HG03108 (cell line): ENCODE results near the gene MICOS13.
"Not testable (repeated sequence)": the region's sequence is repeated elsewhere in the genome, so short reads cannot be mapped to it uniquely, and the experiment has no call there.

Source experiments
- ATAC-seq: cut with Tn5 transposase; IDR thresholded peaks from one replicate; pipeline ENCODE4 v1.9.1; 2021; ENCODE audit warnings: moderate library complexity; ENCODE audit not compliant: unreplicated experiment

MICOS13 gene

GRCh38 chr19:5700455-5701092 lies 20.3 kb upstream of the MICOS13 start:
- no peak for ATAC-seq

DNA sequence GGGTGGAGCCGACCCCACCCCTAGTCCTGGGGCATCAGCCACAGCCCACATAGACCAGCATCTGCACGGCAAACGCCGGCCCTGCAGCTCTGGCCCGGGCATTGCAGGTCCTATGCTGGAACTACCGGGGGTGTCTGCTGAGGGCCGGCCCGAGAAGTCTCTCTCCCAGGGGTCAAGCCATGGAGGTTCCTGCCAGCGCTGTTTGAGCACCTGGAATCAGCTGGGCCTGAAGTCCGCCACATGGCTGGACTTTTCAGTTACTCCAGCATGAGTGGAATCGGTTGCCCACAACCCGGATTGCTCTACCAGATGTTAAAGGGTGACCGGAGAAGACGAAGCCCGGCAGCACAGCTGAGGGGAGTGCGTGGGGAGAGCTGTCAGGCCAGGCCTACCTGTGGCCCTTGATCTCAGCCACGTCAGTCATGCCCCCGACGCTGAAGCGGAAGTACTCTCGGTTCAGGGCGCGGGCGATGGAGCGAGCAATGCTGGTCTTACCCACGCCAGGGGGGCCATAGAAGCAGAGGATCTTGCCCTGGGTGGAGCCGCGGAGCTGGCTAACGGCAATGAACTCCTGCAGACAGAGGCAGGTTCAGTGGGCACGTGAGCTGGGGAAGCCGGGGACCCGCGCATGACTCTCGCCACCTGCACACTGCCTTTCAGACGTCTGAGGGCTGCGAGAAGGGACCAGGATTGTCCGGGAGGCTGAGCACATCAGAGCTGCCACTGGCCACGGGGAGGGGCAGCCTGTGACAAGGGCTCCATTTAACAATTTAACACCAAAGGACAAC lies 18.5 kb upstream of the MICOS13 start:
- ATAC-seq, result no peak

DNA sequence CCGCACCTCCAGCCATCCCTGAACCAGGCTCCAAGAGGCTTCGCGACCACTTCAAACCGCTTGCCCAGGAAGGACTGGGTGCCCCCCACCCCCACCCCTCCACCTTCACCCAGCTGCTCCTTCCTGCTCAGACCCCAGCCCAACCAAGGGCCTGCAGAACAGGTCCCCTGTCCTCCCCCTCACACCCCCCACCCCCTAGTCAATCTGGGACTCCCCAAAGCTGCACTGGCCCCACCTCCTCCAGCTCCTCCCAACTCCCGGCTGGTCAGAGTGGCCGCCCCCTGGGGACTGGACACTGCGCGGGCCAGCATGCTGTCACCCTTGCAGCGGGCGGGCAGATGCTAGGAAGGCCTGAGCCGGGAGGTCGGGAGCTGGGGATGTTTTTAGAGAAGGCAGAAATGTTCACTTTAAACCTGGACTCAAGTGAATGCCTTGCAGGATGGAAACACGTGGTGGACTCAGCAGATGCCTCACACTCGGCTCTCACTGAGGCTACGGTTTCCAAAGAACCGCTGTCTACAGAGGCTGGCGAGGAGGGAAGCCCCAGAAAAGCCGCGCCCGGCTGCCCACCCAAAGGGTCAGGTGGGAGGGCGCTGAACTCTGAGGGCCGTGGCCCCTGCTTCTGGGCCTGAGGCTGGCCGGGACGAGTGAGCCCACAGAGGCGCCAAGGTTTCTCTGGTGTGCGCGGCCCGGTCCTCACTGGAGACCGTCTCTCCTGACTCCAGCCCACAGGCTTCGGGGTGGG lies 17.7 kb upstream of the MICOS13 start:
- no peak for ATAC-seq

GRCh38 chr19:5697022-5697889 lies 16.9 kb upstream of the MICOS13 start:
- no peak for ATAC-seq

DNA sequence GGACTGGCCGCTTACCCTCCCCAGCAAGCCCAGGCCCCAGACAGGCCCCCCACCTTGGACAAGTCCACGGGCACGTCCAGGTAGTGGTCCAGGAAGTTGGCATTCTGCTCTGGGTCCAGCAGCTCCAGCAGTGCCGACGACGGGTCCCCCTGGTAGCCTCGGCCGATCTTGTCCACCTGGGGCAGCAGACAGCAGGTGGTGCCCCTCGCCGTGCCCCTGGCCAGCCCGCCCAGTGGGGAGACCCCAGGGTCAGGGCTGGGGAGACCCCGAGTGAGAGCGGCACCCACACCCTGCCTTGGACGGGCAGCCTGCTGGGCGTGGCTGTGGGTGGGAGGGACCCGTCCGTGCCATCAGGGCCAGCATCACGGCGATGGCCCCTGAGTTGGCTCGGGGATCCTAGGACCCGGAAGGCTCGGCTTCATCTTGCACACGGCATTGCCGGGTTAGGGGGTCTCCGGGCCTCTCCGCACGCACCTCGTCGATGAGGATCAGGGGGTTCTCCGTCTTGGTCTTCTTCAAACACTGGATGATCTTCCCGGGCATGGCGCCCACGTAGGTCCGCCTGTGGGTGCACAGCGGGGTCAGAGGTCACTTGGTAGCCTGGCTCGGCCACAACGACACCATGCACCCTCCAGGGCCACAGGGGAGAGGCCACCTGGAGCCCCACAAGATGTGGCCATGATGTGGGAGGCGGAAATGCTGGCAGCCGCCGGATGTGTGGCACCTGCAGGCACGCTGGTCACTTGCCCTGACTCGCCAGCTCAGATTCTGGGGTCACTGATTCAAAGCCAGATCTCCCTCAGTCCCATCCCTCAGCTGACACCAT lies 16.1 kb upstream of the MICOS13 start:
- no peak for ATAC-seq

DNA sequence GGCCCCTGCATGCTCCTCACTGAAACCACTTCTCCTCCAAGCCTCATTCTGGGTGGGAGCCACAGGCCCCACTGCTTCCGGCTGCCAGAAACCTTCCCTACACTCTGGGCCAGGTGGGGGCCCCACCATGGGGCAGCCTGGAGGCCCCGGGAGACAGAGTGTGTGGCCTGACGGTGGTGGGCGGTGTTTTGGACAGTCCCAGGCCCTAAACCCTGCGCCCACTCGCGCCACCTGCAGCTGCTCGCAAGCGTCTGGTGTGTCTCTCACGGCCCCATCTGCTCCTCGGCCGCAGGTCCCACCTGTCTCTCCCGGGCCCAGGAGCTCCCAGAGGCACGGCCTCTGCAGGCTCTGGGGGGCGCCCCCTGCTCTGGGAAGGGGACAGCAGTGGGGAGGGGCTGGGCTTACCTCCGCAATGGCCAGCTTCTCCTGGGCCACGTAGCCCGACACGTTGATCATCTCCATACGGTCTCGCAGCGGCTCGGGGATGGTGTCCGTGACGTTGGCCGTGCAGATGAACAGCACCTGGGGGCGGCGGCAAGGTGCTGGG lies 15.4 kb upstream of the MICOS13 start:
- no peak for ATAC-seq

DNA sequence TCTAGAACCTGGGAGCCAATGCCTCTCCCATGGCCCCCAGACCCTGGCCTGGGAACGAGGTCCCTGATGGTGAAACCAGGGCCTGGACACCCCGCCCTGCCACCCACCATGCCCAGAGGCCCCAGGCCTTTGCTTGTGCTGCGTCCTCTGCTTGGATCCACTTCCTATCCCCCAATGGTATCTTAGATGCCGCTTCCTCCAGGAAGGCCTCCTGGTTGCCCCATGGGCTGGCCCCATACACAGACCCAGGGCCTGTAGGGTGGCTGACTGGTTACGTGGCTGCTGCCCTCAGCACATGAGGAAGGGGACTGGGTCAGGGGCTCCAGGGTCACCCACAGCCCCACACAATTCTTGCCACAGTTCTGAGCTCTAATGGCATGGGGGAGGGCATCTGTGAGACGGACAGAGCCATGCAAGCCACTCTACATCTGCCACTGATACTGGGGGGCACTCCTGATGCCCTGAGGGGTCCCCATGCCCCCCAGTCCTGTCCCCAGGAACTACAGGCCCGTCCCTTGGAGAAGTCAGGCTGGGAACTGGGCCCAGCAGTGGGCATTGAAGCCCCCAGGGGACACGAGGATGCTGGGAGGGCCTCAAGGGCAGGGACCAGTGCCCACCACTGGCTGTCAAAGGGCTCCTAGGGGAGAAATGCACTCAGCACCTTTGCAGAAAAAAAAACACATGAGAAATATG lies 14.8 kb upstream of the MICOS13 start:
- ATAC-seq, result no peak

DNA sequence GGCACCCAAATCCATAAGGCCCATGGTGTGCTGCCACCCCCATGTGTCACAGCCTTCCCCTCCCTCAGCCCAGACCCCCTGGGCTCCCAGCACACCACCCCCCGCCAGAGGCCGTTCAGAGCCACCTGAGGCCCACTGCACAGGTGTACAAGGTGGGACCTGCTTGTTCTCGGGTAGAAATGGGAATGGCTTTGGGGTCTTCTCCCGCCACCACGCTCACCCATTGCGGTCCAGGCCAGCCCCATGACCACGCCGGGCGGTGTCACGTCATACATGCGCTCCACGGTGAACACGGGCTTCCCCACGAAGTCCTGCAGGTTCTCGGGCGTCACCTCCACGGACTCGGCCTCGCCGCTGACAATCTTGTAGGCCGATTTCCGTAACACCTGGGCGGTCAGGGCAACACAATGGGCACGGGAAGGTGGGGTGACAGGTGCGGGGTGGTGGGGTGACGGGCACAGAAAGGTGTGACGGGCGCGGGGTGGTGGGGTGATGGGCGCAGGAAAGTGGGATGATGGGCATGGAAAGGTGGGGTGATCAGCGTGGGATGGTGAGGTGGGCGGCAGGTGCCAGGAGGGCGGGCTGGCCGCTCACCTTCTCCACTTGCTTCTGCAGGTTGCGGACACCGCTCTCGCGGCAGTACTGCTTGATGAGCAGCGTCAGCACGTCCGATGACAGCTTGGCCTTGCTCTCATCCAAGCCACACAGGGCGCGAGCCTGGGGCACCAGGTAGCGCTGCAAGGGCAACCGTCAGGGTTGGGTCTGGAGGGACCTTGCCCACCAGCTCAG lies 14.0 kb upstream of the MICOS13 start:
- no peak for ATAC-seq

DNA sequence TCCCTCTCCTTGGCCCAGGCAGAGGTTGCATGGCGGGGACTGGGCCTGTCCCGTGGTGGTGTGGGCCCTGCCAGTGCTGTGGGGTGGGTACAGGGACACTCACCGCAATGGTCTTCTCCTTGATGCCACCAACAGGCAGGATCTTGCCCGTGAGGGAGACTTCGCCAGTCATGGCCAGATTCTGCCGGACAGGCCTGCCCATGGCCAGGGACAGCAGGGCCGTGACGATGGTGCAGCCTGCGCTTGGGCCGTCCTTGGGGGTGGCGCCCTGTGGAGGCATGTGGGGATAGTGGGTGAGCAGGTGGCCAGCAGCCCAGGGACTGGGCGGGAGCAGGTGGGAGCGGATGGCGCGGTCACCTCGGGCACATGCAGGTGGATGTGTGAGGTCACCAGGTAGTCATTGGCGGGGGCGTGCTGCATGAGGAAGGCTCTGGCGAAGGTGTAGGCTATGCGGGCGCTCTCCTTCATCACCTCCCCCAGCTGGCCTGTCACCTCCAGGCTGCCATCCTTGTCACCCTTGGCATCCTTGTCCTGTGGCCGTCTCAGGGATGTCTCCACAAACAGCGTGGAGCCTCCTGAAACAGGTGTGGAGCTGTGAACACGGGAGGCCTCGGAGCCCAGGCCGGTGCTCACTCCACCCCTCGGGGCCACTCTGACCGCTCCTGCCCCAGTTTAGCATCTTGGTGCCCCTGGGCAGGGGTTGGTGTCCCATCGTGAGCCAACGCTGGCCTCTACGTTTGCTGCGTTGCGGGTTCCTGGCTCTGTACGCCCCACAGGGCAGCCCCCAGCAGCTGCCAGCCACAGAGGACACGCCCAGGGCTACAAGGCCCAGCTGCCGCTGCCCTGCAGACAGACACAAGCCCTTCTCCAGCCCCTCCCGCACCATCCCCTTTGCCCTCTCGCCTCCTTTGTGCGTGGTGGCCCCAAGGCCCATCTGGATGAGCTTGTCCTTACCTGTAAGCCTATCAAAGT lies 13.2 kb upstream of the MICOS13 start:
- ATAC-seq, result no peak

- no peak for ATAC-seq
These were observed 12.4 kb upstream of the MICOS13 start for GRCh38 chr19:5692723-5693194.

DNA sequence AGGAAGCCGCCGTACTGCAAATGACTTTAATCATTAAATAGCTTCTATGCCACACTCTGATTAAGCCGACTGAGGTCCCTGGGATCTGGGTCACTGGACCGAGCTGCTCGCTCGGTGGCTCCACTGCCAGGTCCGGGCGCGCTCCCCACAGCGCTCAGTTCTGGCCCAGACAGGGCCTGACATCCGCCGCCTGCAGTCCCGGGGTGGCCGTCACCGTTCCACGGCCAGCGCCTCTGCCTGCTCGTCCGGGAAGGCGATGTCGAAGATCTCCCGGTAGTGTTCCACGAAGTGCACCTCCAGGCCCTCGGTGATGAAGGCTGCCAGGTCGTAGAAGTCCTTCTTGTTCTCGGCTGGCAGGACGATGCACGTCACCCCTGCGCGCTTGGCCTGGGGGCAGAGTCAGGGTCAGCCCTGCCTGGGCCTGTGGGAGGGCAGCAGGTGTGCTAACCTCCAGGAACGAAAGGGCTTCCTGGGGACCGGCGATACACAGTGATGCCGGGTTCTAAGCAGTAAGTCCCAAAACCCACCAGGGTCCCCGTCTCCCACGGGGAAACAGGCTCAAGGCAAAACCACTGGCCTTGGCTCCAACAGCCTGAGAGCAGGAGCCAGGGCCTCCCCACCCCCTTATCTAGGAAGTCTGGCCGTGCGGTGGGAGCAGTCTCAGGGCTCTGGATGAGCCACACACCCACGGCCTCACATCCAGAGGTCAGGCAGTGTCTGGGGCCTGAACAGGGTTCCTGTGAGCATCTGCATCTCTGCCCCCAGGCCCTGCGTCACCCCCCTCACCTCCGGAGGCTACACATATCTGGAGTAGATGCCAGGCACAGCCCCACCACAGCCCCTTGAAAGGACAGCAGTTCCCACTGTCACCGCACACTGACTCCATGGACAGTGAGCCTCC lies 11.8 kb upstream of the MICOS13 start:
- ATAC-seq, result no peak

DNA sequence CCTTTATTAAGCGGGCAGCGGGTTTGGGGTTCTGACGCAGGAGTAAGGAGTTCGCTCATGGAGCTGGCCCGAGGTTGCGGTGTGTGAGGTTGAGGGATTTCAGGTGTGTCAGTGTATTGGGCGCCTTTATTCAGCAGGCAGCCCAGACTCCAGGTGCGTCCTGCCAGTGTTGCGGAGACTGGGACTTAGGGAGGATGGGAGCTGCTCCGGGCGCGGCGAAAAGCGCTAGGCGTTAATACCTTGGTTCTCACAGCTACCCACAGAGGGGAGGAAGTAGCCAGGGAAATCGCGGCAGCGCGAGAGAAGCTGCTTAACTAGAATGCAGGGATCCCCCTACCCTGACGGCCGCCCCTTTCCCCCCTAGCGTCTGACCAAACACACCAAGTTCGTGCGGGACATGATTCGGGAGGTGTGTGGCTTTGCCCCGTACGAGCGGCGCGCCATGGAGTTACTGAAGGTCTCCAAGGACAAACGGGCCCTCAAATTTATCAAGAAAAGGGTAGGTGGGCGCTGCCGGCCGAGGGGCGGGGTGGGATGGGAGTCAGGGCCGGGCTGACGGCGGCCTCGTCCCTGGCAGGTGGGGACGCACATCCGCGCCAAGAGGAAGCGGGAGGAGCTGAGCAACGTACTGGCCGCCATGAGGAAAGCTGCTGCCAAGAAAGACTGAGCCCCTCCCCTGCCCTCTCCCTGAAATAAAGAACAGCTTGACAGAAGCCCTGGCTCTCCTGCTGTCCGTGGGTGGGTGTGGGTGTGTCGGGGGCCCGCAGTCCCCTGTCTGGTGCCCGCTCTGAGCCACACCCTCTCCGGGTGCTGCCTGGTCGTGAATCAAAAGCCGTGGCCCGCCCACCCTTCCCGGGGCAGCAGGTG lies 10.9 kb upstream of the MICOS13 start:
- ATAC-seq, result no peak

DNA sequence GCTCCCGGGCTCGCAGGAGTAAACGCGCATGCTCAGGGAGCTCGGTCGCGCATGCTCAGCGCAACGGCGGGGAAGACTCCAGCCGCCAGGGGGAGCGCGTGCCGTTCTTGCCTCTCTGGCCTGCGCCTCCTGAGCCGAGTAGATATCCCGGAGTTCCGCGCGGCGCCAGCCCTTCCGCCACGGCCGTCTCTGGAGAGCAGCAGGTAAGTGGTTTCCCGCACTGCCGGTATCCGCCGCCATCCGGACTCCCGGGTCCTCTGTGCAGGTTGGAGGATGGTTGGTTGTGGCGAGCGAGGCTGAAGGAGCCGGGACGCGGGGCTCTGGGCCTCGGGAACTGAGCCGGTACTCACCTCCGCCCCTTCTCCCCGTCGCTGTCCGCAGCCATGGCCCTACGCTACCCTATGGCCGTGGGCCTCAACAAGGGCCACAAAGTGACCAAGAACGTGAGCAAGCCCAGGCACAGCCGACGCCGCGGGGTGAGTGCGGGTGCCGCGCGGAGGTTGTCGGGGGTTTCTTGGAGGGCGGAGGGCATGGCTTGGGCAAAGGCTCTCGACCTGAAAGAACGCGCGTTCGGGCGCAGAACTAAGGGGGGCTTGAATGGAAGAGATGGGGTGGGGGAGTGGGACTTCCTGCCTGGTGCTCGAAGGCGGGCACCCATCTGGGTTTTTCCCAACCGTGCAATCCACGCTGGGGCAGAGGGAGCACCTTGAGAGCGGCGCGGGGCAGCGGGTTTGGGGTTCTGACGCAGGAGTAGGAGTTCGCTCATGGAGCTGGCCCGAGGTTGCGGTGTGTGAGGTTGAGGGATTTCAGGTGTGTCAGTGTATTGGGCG lies 10.0 kb upstream of the MICOS13 start, which contains the start of gene RPL36:
Gene RPL36 (plus strand): TSS at position 171 of the 830 bp plus-strand sequence. CDS start 213 bp downstream, at position 384.
- no peak for ATAC-seq

DNA sequence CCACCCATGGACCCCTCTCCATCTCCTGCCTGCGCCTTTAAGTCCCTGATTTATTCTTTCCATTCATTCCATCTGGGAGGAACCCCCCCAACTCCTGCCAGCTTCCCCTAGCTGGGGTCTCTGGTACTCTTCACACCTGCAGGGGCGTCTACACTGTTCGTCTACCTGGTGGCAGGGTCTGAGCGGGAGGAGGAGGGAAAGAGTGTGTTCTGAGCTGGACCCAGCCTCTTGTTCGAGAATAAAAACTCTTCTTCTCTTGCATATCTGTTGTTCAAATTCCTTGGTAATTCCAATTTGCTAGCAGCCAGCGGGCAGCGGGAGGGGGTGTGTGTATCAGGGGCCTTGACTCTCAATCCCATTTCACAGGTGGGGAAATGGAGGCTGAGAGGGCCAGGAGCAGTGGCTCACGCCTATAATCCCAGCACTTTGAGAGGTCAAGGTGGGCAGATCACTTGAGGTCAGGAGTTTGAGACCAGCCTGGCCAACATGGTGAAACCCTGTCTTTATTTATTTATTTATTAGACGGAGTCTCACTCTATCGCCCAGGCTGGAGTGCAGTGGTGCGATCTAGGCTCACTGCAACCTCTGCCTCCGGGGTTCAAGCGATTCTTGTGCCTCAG lies 8.1 kb upstream of the MICOS13 start:
- not testable (repeated sequence) for ATAC-seq
